DOHH2 (cell line): Measurements from ENCODE around the gene LDLRAD4.

Experiments used
- EZH2phosphoT487 ChIP-seq: fragments of 200-600 bp; sonication (generic); IDR thresholded peaks from 2 replicates; pipeline ENCODE4 v1.6.1; 2017; ENCODE audit warnings: borderline replicate concordance, mild to moderate bottlenecking, antibody characterized with exemption, low read length, moderate library complexity, mixed read lengths
- TF ChIP-seq, protein P1 (sequence below): fragments of 200-600 bp; sonication (generic); IDR thresholded peaks from one replicate; pipeline ENCODE4 v1.5.1; 2014; ENCODE audit warnings: antibody characterized with exemption, mild to moderate bottlenecking, low read depth, low read length; ENCODE audit not compliant: poor library complexity, severe bottlenecking

GRCh38 chr18:13643261-13643751 is 424.7 kb downstream of the LDLRAD4 start:
- TF ChIP-seq, protein P1, sequence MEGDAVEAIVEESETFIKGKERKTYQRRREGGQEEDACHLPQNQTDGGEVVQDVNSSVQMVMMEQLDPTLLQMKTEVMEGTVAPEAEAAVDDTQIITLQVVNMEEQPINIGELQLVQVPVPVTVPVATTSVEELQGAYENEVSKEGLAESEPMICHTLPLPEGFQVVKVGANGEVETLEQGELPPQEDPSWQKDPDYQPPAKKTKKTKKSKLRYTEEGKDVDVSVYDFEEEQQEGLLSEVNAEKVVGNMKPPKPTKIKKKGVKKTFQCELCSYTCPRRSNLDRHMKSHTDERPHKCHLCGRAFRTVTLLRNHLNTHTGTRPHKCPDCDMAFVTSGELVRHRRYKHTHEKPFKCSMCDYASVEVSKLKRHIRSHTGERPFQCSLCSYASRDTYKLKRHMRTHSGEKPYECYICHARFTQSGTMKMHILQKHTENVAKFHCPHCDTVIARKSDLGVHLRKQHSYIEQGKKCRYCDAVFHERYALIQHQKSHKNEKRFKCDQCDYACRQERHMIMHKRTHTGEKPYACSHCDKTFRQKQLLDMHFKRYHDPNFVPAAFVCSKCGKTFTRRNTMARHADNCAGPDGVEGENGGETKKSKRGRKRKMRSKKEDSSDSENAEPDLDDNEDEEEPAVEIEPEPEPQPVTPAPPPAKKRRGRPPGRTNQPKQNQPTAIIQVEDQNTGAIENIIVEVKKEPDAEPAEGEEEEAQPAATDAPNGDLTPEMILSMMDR = no peak
- no peak for TF ChIP-seq EZH2phosphoT487
